GM12801 (cell line): ENCODE data around the gene KCNIP3.

Experiments
- TF ChIP-seq, protein P1 (sequence below): IDR thresholded peaks from one replicate; pipeline ENCODE4 v1.5.1; 2011; ENCODE audit warnings: control low read depth; ENCODE audit not compliant: insufficient read length; ENCODE audit errors: extremely low read depth

The KCNIP3 gene

DNA sequence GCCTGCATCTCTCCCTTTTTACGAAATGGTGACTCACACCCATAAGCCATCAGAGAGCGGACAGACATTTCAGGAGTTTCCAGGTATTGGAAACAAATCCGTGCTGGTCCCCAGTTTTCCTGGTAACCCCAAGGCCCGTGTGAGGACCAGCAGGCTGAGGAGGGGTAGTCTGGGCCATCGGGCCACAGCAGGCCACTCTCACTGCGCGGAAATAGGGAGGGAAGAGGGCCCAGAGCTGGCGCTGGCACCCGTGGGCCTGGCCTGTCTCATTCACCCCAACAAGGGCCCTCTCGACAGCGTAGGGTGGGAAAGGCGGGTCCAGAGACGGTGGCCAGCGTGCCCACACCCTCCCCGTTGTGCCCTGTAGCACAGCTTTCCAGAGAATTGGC is 91.7 kb downstream of the KCNIP3 start:
- TF ChIP-seq, protein P1, sequence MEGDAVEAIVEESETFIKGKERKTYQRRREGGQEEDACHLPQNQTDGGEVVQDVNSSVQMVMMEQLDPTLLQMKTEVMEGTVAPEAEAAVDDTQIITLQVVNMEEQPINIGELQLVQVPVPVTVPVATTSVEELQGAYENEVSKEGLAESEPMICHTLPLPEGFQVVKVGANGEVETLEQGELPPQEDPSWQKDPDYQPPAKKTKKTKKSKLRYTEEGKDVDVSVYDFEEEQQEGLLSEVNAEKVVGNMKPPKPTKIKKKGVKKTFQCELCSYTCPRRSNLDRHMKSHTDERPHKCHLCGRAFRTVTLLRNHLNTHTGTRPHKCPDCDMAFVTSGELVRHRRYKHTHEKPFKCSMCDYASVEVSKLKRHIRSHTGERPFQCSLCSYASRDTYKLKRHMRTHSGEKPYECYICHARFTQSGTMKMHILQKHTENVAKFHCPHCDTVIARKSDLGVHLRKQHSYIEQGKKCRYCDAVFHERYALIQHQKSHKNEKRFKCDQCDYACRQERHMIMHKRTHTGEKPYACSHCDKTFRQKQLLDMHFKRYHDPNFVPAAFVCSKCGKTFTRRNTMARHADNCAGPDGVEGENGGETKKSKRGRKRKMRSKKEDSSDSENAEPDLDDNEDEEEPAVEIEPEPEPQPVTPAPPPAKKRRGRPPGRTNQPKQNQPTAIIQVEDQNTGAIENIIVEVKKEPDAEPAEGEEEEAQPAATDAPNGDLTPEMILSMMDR: no peak

DNA sequence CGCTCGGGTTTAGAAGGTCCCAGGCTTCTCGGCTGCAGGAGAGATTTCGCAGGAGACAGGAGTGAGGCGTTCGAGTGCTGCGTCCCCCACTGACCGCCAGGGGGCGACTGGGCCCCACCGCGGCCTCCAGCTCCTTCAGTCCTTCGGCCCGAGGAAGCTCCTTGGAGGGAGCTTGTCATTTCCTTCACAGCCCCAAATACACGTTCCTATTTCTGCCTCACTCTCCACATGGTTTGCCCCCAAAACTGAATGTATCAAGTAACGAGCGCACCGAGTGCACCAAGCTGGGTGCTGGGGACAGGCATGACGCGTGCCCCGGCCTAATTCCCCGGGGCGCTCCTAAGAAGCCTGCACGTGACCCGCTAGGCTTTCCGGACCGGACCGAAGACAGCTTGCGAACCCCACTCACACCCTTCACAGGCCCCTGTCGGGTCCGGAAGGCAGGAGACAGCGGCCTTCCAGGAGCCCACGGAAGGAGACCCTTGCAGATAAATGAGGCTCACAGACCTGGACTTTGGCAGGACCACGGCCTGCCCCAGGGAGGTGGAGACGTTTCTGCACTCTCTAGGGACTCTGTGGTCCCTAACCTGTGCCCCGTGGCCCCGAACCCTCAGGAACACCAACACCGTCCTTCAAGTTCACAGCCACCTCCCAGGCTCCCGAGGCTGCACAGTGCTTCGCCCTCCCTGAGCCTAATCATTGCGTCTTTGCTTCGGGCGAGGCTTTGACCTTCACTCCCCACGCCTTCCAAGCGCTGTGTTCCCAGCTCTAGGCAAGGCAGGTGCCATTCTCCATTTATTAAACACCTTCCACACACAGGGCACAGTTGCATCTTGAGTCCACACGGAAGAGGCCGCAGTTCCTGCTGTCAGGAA is 92.3 kb downstream of the KCNIP3 start:
- TF ChIP-seq, protein P1: no peak

DNA sequence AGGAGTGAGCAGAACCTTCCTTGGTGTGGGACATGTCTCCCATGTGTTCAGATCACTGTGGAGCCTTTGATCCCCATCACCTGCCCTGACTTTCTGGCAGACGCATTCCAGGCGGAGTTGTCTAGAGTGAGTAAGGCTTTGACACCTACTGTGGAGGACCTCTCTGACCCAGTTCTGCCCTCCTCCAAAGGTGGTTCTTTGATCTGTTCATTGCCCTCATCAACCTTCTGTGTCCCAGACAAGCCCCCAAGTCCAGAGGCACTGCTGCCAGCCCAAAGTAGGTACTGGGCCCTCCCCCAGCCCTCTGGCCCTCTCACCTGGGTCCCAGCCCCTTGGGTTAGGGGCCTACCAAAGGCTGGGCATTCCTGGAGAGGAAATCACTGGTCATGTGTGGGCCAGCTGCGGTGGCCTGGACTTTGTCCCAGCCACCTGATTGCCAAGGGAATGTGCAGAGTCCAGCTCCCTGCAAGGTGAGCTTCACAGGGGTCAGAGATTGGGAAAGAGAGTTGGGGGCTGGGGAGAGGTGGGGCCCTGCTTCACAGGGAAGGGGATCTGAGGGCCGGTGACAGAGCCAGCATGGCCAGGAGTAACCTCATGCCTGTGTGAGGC is 93.2 kb downstream of the KCNIP3 start:
- TF ChIP-seq, protein P1: no peak

DNA sequence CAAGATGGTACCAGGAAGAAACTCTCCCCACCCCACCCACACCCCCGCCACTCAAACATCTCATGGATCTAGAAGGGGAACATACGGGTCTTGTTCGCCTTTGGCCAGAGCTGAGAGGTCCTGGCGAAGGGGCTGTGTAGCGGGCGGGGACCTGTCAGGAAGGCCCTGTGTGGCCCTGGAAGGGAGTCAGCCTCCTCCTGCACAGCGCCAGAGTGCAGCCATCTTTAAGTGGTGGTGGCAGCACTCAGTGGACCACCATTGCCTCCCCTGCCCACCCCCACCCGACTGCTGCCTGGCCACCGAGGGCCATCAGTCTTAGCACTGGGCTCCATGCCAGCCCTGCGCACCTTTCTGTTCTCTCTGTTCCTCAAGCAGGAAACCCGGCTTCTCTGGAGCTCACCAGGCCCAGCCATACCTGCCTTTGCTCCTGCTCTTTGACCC is 93.8 kb downstream of the KCNIP3 start:
- TF ChIP-seq, protein P1: no peak

DNA sequence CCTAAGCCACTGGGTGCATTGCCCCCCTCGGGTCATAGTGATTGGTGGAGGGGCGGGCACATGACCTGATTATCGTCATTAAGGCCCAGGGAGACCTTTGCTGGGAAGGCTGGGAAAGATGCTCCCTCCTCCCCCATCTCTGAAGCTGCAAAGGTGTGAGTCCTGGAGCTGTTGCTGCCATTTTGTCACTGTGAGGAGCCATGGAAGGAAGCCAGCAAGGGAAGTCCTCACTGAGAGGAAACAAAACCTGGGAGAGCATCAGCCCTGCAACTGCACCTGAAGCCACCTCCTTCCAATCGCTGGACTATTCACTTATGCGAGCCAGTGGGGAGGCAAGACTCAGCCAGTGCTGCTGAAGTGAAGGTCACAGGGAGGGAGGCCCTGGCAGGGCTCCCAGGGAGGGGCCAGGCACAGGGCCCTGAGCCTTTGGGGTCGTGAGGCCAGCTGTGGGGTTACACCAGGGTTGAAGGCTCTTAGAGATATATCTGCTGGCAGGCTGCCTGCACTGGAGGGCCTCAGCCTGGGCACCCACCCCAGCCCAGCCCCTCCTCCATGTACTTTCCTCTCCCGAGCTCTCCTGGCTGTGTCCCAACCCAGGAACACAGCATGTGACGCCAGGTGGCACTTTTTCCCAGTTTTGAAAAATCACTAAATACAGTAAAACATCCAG is 94.6 kb downstream of the KCNIP3 start:
- TF ChIP-seq, protein P1: no peak

DNA sequence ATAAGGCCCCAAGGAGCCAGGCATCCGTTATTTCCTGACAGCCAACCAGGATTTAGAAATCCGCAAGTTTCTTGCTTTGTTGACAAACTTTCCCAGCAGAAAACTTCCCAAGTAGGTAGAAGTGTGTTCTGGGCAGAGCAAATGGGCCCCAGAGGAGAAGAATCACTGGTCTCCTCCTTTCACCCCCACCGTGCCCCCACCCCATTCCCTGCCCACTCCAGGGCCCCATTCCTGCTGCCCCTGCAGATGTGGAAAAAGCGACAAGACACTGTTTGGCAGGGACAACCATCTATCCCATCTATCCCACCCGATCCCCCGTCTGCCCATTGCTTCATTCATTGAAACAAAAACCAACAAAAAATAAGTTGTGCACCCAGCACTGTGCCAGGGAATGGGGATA is 95.2 kb downstream of the KCNIP3 start:
- TF ChIP-seq, protein P1: no peak

DNA sequence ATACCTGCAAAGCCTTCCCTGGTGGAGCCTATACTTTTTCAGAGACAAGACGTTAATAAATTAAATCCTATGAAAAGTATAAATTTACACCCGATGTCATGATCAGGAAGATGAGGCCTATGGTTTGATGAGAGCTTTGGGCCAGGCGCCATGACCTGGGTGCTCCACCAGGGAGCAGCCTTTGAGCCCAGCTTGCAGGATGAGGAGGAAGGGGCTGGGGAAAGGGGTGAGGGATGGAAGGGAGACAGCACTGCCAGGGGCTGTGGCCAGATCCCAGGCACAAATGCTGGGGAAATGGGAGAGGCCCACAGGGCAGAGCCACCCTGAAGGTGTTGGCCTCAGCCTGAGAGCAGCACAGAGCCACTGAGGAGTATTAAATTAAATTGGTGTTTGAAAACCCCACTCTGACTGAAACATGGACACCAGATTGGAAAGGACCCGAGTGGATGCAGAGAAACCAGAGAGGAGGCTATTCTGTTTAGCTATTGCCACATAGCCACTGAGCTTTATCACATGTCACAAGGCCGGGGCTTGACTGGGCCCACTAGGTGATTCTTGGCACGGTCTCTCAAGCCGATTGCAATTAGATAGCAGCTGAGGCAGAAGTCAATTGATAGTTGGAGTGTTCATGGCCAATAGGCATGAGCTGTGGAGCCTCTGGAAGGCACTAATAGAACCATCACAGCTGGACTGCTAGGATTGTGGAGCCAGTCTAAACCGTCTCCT is 95.7 kb downstream of the KCNIP3 start:
- TF ChIP-seq, protein P1: no peak
